Mesenchymal stem cell (in vitro differentiated cells and primary cell): Measurements from ENCODE around the gene C1QTNF4.

Source experiments
- DNase-seq: peaks from one replicate; pipeline ENCODE4 v3.0.0-alpha.2; 2013
- H2AFZ ChIP-seq: one replicate; pipeline ENCODE4 v1.6.1; 2013; ENCODE audit warnings: low read depth, mild to moderate bottlenecking, control low read depth, inconsistent platforms, low read length, moderate library complexity
- H2AK5ac ChIP-seq: 2 replicates; pipeline ENCODE4 v1.6.1; 2013; ENCODE audit warnings: low read length, moderate library complexity, mild to moderate bottlenecking, inconsistent platforms; ENCODE audit not compliant: severe bottlenecking
- H2BK120ac ChIP-seq: one replicate; pipeline ENCODE4 v1.6.1; 2013; ENCODE audit warnings: low read depth, mild to moderate bottlenecking, inconsistent platforms, low read length, moderate library complexity
- H2BK12ac ChIP-seq, 2 experiments: one replicate each; pipeline ENCODE4 v1.6.1; 2013; ENCODE audit warnings: inconsistent platforms in 2 of 2, low read length in 2 of 2, mild to moderate bottlenecking in 2 of 2, moderate library complexity in 2 of 2, control low read depth in 1 of 2
- H2BK15ac ChIP-seq: one replicate; pipeline ENCODE4 v1.6.1; 2013; ENCODE audit warnings: mild to moderate bottlenecking, low read depth, inconsistent platforms; ENCODE audit not compliant: poor library complexity, severe bottlenecking
- H2BK5ac ChIP-seq: 2 replicates; pipeline ENCODE4 v1.6.1; 2013; ENCODE audit warnings: low read depth, mild to moderate bottlenecking, low read length, control low read depth, inconsistent platforms; ENCODE audit not compliant: poor library complexity, severe bottlenecking
- H3K14ac ChIP-seq, 2 experiments: one replicate each; pipeline ENCODE4 v1.6.1; 2013; ENCODE audit warnings: inconsistent platforms in 2 of 2, low read length in 2 of 2, control low read depth in 1 of 2, mild to moderate bottlenecking in 1 of 2, moderate library complexity in 1 of 2
- H3K18ac ChIP-seq, 2 experiments: one replicate each; pipeline ENCODE4 v1.6.1; 2013; ENCODE audit warnings: inconsistent platforms in 2 of 2, low read length in 2 of 2, control low read depth in 1 of 2, low read depth in 1 of 2, mild to moderate bottlenecking in 1 of 2
- H3K23ac ChIP-seq, 2 experiments: one replicate each; pipeline ENCODE4 v1.6.1; 2013; ENCODE audit warnings: inconsistent platforms in 2 of 2, low read length in 2 of 2, mild to moderate bottlenecking in 2 of 2, moderate library complexity in 2 of 2, control low read depth in 1 of 2
- H3K27ac ChIP-seq: 2 replicates; pipeline ENCODE4 v1.5.1; 2013; ENCODE audit warnings: mild to moderate bottlenecking, moderate library complexity, low read length, control low read depth, inconsistent platforms; ENCODE audit not compliant: poor library complexity, severe bottlenecking
- H3K27me3 ChIP-seq, 2 experiments: 2 replicates each; pipeline versions ENCODE4 v1.6.1 to v1.7.0; 2013; ENCODE audit warnings: low read length in 2 of 2, mild to moderate bottlenecking in 2 of 2, moderate library complexity in 2 of 2, control low read depth in 1 of 2, inconsistent platforms in 1 of 2; ENCODE audit not compliant: control insufficient read depth in 1 of 2, insufficient read depth in 1 of 2
- H3K36me3 ChIP-seq, 2 experiments: 2 replicates each; pipeline versions ENCODE4 v1.6.1 to v1.7.0; 2013; ENCODE audit warnings: low read length in 2 of 2, control low read depth in 1 of 2, inconsistent platforms in 1 of 2, low read depth in 1 of 2, mild to moderate bottlenecking in 1 of 2; ENCODE audit not compliant: insufficient read depth in 2 of 2, control insufficient read depth in 1 of 2
- H3K4ac ChIP-seq, 2 experiments: one replicate each; pipeline ENCODE4 v1.6.1; 2013; ENCODE audit warnings: inconsistent platforms in 2 of 2, low read length in 2 of 2, mild to moderate bottlenecking in 2 of 2, moderate library complexity in 2 of 2, control low read depth in 1 of 2, low read depth in 1 of 2
- H3K4me1 ChIP-seq: 2 replicates; pipeline ENCODE4 v1.6.1; 2013; ENCODE audit warnings: low read depth, low read length, control low read depth; ENCODE audit not compliant: control insufficient read depth, insufficient read depth
- H3K4me2 ChIP-seq: 2 replicates; pipeline ENCODE4 v1.6.1; 2013; ENCODE audit warnings: low read length, mild to moderate bottlenecking, inconsistent platforms; ENCODE audit not compliant: poor library complexity, severe bottlenecking
- H3K4me3 ChIP-seq, 2 experiments: 2 replicates each; pipeline versions ENCODE4 v1.5.1 to v1.7.0; 2013; ENCODE audit warnings: low read length in 2 of 2, mild to moderate bottlenecking in 2 of 2, control low read depth in 1 of 2, low read depth in 1 of 2; ENCODE audit not compliant: insufficient read depth in 1 of 2
- H3K79me1 ChIP-seq: replicated peaks from 2 replicates; pipeline ENCODE4 v1.6.1; 2013; ENCODE audit warnings: mild to moderate bottlenecking, control low read depth, low read length, inconsistent platforms; ENCODE audit not compliant: poor library complexity, severe bottlenecking
- H3K9ac ChIP-seq: 2 replicates; pipeline ENCODE4 v1.7.0; 2013; ENCODE audit warnings: mild to moderate bottlenecking, low read length, moderate library complexity
- H3K9me3 ChIP-seq: 2 replicates; pipeline ENCODE4 v1.7.0; 2013; ENCODE audit warnings: mild to moderate bottlenecking, low read length; ENCODE audit not compliant: control insufficient read depth
- H4K8ac ChIP-seq: one replicate; pipeline ENCODE4 v1.6.1; 2013; ENCODE audit warnings: inconsistent platforms, mild to moderate bottlenecking, low read length, moderate library complexity
- H4K91ac ChIP-seq: one replicate; pipeline ENCODE4 v1.6.1; 2013; ENCODE audit warnings: mild to moderate bottlenecking, low read length, inconsistent platforms
- WGBS: methylation state at CpG from one replicate; pipeline ENCODE4 v1.1.7; 2013; ENCODE audit warnings: mixed read lengths; 5-methylcytosine and 5-hydroxymethylcytosine counted together

The C1QTNF4 gene

DNA sequence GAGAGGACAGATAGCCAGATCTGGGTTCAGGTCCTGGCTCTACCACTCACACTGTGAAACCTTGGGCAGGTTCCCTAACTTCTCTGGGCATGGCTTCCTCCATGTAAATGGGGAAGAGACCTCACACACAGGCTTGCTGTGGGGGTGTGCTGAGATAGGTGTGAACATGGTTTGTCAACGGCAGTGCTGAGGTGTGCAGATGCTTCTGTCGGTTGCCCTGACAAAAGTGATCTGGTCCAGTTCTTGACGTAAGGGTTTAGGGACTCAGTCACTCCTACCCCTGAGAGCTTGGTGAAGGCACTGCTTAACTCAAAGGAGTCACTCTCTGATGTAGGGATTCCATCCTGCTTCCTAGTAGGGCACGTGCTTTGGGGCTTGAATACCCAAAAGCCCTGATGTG lies 2.0 kb downstream of the C1QTNF4 start:
- Histone ChIP-seq H3K14ac (no peak overlapping the region), H3K4me2 (no peak overlapping the region), H4K91ac (no peak overlapping the region), H3K4me1 (peaks cover 20% of the 10 kb centered on the region), H4K8ac (no peak overlapping the region), H3K18ac (no peak overlapping the region), H2BK15ac (no peak overlapping the region), H3K4ac (no peak overlapping the region), H3K4me3 (no peak overlapping the region), H3K36me3 (peaks cover 0 to 10% of the 10 kb centered on the region in 2 experiments), H3K9ac (no peak overlapping the region), H2BK120ac (no peak overlapping the region), H3K27ac (no peak overlapping the region), H3K79me1 (no peaks in the 10 kb centered on the region), H2BK5ac (no peak overlapping the region), H2BK12ac (no peak overlapping the region), H2AK5ac (no peak overlapping the region), H2AFZ (no peak overlapping the region), H3K23ac (no peak overlapping the region), H3K27me3 (peaks cover 42% of the 10 kb centered on the region in 2 experiments), H3K9me3 (no peaks in the 10 kb centered on the region)
- no peak for DNase-seq
- 87% methylated on average over 4 of the region's 4 CpGs for WGBS

GRCh38 chr11:47591764-47592163 lies 2.4 kb downstream of the C1QTNF4 start:
- Histone ChIP-seq H3K18ac (no peak overlapping the region), H3K79me1 (no peaks in the 10 kb centered on the region)

DNA sequence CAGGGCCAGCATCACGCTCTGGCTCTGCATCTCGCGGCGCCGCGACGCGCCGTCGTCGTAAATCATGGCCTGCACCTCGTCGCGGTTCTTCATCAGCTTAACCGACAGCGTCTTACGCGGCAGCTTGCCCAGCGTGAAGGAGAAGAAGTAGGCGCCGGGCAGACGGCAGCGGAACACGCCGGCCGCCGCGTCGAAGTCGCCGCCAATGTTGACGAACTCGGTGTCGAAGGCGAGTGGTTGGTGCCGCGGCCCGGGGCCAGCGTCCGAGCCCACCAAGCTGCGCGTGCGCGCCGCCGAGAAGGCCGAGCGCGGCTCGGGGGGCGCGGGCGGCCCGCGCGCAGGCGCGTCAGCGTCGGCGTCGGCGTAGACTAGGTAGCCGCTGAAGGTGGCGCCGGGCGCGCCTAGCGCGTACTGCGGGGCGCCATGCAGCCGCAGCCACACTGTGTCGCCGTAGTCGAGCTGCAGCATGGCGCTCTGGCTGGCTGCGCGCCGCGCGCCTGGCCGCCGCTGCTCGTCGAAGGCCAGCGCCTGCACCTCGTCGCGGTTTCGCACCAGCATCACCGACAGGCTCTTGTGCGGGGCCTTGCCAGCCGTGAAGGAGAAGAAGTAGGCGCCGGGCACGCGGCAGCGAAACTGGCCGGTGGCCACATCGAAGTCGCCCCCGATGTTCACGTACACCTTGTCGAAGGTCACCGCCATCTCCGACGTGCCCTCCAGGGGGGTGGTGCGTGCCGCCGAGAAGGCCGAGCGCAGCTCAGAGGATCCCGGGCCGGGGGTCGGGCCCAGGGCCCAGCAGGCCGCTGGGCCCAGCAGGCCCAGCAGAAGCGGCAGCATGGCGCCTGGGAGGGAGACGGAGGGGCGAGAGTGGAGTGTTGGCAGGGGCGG lies 4.0 kb downstream of the C1QTNF4 start:
- Histone ChIP-seq H3K4me2 (no peak overlapping the region), H2BK12ac (no peak overlapping the region), H2BK15ac (peak overlapping the region; percentile 9), H2BK5ac (no peak overlapping the region), H2BK120ac (no peak overlapping the region), H3K9ac (no peak overlapping the region), H3K18ac (no peak overlapping the region), H3K4me3 (peak overlapping the region in 1 of 2 experiments; percentile 10), H3K27ac (no peak overlapping the region), H3K79me1 (no peaks in the 10 kb centered on the region), H2AK5ac (no peak overlapping the region), H4K8ac (no peak overlapping the region), H4K91ac (no peak overlapping the region), H3K27me3 (peaks cover 32 to 37% of the 10 kb centered on the region in 2 experiments), H3K14ac (no peak overlapping the region), H3K36me3 (peaks cover under 1 to 16% of the 10 kb centered on the region in 2 experiments), H2AFZ (no peak overlapping the region), H3K4me1 (peaks cover 20% of the 10 kb centered on the region), H3K9me3 (no peaks in the 10 kb centered on the region), H3K4ac (no peak overlapping the region), H3K23ac (no peak overlapping the region)
- 98% methylated on average over 120 of the region's 122 CpGs for WGBS
- DNase-seq, result no peak

More at GRCh38 chr11:47591764-47592163, 2.4 kb downstream of the C1QTNF4 start:
- H3K27me3 ChIP-seq, result peaks cover 42% of the 10 kb centered on the region in 2 experiments
- no peak overlapping the region for H2BK5ac ChIP-seq
- H2BK15ac ChIP-seq, result no peak overlapping the region
- H3K9me3 ChIP-seq, result no peaks in the 10 kb centered on the region
- no peak overlapping the region for H2AK5ac ChIP-seq
- no peak overlapping the region for H3K14ac ChIP-seq
- no peak overlapping the region for H3K4me2 ChIP-seq
- no peak for DNase-seq
- no peak overlapping the region for H2AFZ ChIP-seq
- no peak overlapping the region for H3K9ac ChIP-seq
- H2BK120ac ChIP-seq, result no peak overlapping the region
- 12% methylated on average over 7 of the region's 7 CpGs for WGBS
- peaks cover 0 to 10% of the 10 kb centered on the region in 2 experiments for H3K36me3 ChIP-seq
- H3K23ac ChIP-seq, result peak overlapping the region in 1 of 2 experiments; percentile 65
- H3K4ac ChIP-seq, result peak overlapping the region in 1 of 2 experiments; percentile 30
- H3K4me1 ChIP-seq, result peaks cover 20% of the 10 kb centered on the region
- H4K8ac ChIP-seq, result peak overlapping the region; percentile 62
- no peak overlapping the region for H3K4me3 ChIP-seq
- peak overlapping the region in 1 of 2 experiments; percentile 28 for H2BK12ac ChIP-seq
- no peak overlapping the region for H4K91ac ChIP-seq
- H3K27ac ChIP-seq, result no peak overlapping the region

GRCh38 chr11:47589584-47589976 lies 4.6 kb downstream of the C1QTNF4 start:
- Histone ChIP-seq H3K27ac (no peak overlapping the region), H3K23ac (no peak overlapping the region), H3K4me3 (peak overlapping the region in 1 of 2 experiments; percentile 4), H3K9ac (no peak overlapping the region), H3K27me3 (peaks cover 26 to 31% of the 10 kb centered on the region in 2 experiments), H2BK5ac (no peak overlapping the region), H3K4ac (no peak overlapping the region), H4K8ac (no peak overlapping the region), H3K14ac (no peak overlapping the region), H3K4me1 (peaks cover 20% of the 10 kb centered on the region), H4K91ac (no peak overlapping the region), H2BK120ac (no peak overlapping the region), H3K79me1 (no peaks in the 10 kb centered on the region), H2AK5ac (no peak overlapping the region), H2BK12ac (no peak overlapping the region), H3K4me2 (no peak overlapping the region), H2AFZ (no peak overlapping the region), H3K18ac (no peak overlapping the region), H3K9me3 (no peaks in the 10 kb centered on the region), H2BK15ac (no peak overlapping the region), H3K36me3 (peaks cover 6 to 22% of the 10 kb centered on the region in 2 experiments)
- DNase-seq, result no peak
- WGBS, result 94% methylated on average over 51 of the region's 51 CpGs
